Hematopoietic multipotent progenitor cell (in vitro differentiated cells): Measurements from ENCODE around the gene TRPV6. TPM values are rescaled to one million over a fixed set of nuclear protein-coding genes. Genes with fewer than 3 reads are reported as not detected.

Source experiments
- DNase-seq, 3 donors: peaks; one replicate each; pipeline ENCODE4 v3.0.0-alpha.2; 2011 to 2015; ENCODE audit warnings: low read depth in 2 of 3, low spot score in 2 of 3
- total RNA-seq: library from RNA; depleted of rRNA; stranded (reverse); fragments of >200 nt; gene quantifications from one replicate; pipeline ENCODE4 v1.2.3, GENCODE V29; 2012

TRPV6 gene
- total RNA-seq, 1 donor: under 0.01 TPM

GRCh38 chr7:142856565-142857245 lies 28.8 kb downstream of the TRPV6 start:
- no peak for DNase-seq

GRCh38 chr7:142855756-142856564 lies 29.6 kb downstream of the TRPV6 start:
- no peak for DNase-seq

GRCh38 chr7:142855114-142855743 lies 30.3 kb downstream of the TRPV6 start:
- DNase-seq: no peak

GRCh38 chr7:142854372-142855113 lies 31.0 kb downstream of the TRPV6 start, which contains the start of gene EPHB6:
Gene EPHB6, plus strand, starts transcription at chr7:142855076. Its CDS starts 8,152 bp downstream, at chr7:142863228.
- peak; percentile 26 to 69 (median 65) for DNase-seq

- DNase-seq: peak; percentile 45 to 88 (median 84)
These were observed 31.7 kb downstream of the TRPV6 start for GRCh38 chr7:142853739-142854371.

- DNase-seq: no peak
These were observed 33.6 kb downstream of the TRPV6 start for GRCh38 chr7:142851919-142852318.

- no peak for DNase-seq
These were observed 34.3 kb downstream of the TRPV6 start for GRCh38 chr7:142851269-142851668.

- DNase-seq: no peak
These were observed 38.2 kb downstream of the TRPV6 start for GRCh38 chr7:142847353-142847752.

- DNase-seq: no peak
These were observed 43.2 kb downstream of the TRPV6 start for GRCh38 chr7:142842251-142842766.

GRCh38 chr7:142838461-142839213 lies 46.9 kb downstream of the TRPV6 start:
- DNase-seq: peak in 2 of 3 donors; percentile 41 to 69

GRCh38 chr7:142836426-142836825 lies 49.1 kb downstream of the TRPV6 start:
- no peak for DNase-seq

GRCh38 chr7:142835487-142835886 lies 50.1 kb downstream of the TRPV6 start:
- DNase-seq: no peak

GRCh38 chr7:142833174-142834048 lies 52.1 kb downstream of the TRPV6 start:
- no peak for DNase-seq

- DNase-seq: no peak
These were observed 53.1 kb downstream of the TRPV6 start for GRCh38 chr7:142832417-142832816.

- DNase-seq: no peak
These were observed 57.5 kb downstream of the TRPV6 start for GRCh38 chr7:142827951-142828500.

GRCh38 chr7:142822714-142823113 lies 62.8 kb downstream of the TRPV6 start:
- DNase-seq: no peak
